ENCODE results near the gene LHFPL2.
"Not testable (repeated sequence)": the region's sequence is repeated elsewhere in the genome, so short reads cannot be mapped to it uniquely, and the experiment has no call there.

The LHFPL2 gene, protein sequence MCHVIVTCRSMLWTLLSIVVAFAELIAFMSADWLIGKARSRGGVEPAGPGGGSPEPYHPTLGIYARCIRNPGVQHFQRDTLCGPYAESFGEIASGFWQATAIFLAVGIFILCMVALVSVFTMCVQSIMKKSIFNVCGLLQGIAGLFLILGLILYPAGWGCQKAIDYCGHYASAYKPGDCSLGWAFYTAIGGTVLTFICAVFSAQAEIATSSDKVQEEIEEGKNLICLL

DNA sequence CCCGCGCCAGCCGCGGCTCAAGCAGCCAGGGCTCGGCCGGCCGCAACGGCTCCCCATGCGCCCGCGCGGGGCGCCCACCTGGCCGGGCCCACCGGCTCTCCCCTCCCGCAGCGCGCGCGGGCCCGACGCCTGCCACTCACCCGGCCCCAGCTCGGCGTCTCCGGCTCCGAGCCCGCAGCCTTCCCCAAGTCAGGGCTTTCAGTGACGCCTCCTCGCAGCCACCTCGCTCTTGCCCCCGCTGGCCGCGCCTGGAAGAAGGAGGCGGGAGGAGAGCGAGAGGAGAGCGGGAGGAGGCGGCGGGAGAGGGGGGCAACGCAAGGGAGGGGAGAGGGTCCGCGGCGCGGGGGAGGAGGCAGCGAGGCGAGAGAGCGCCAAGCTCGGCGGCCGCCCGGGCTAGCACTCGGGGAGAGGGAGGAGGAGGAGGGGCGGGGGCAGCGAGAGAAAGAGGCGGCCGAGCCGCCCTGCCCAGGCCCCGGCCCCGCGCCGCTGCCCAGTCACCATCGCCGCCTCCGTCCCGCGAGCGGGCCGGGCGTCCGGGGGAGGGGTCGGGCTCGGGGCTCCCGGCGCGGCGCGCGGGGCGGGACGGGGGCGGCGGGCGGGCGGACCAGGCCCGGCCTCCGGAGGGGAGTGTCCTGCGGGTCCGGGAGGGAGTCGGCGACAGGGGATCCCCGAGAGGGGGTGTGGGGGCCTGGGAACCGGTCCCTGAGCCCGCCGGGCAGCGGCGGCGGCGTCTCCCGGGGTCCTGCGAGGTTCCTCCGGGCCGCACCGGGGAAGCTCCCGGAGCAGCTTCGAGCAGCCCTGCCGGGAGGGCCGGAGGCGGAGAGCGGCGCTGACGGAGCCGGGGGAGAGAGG is at the start of gene LHFPL2:
Gene LHFPL2, minus strand, starts transcription at position 414 of the 852 bp plus-strand sequence. CDS start 138,559 bp downstream, outside the sequence.
- TF ChIP-seq CTCF (IDR thresholded peaks at IDR 0.05): no peak
- H3K27me3 ChIP-seq: peaks cover 92% of the 10 kb centered on the region
- H3K36me3 ChIP-seq: no peaks in the 10 kb centered on the region
- H3K9me3 ChIP-seq: no peaks in the 10 kb centered on the region
- peak within 1 kb of the TSS; percentile 56 to 62 for H3K4me3 ChIP-seq (ENCODE audit: low read depth in 1 of 2, low read length in 1 of 2)
- peaks cover 15 to 18% of the 10 kb centered on the region in 2 experiments for H3K4me1 ChIP-seq (ENCODE audit: control insufficient read depth in 1 of 2, insufficient read depth in 1 of 2, low read depth in 1 of 2, low read length in 1 of 2)
- H3K27ac ChIP-seq: no peak within 1 kb of the TSS

GRCh38 chr5:78696637-78697036 is 48.1 kb upstream of the LHFPL2 start:
- Histone ChIP-seq H3K27me3 (no peaks in the 10 kb centered on the region), H3K4me1 (ENCODE audit: control insufficient read depth in 1 of 2, insufficient read depth in 1 of 2, low read depth in 1 of 2, low read length in 1 of 2) (peaks cover 12 to 14% of the 10 kb centered on the region in 2 experiments), H3K36me3 (no peaks in the 10 kb centered on the region), H3K27ac (no peak overlapping the region), H3K4me3 (ENCODE audit: low read depth in 1 of 2, low read length in 1 of 2) (no peak overlapping the region), H3K9me3 (no peaks in the 10 kb centered on the region)
- TF ChIP-seq CTCF (IDR thresholded peaks at IDR 0.05): no peak

DNA sequence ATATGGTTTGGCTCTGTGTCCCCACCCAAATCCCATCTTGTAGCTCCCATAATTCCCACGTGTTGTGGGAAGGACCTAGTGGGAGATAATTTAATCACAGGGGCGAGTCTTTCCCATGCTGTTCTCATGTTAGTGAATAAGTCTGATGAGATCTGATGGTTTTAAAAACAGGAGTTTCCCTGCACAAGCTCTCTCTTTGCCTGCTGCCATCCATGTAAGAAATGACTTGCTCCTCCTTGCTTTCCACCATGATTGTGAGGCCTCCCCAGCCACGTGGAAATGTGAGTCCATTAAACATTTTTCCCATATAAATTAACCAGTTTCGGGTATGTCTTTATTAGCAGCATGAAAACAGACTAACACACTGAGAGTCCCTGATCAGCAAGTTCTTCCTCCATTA is 47.5 kb upstream of the LHFPL2 start:
- not testable (repeated sequence) for H3K4me3 ChIP-seq (ENCODE audit: low read depth in 1 of 2, low read length in 1 of 2); H3K27me3 ChIP-seq; H3K27ac ChIP-seq; H3K4me1 ChIP-seq (ENCODE audit: control insufficient read depth in 1 of 2, insufficient read depth in 1 of 2, low read depth in 1 of 2, low read length in 1 of 2); H3K9me3 ChIP-seq; H3K36me3 ChIP-seq

GRCh38 chr5:78693339-78693738 is 44.8 kb upstream of the LHFPL2 start:
- H3K27ac ChIP-seq: no peak overlapping the region
- H3K36me3 ChIP-seq: no peaks in the 10 kb centered on the region
- TF ChIP-seq CTCF (IDR thresholded peaks at IDR 0.05): no peak
- no peaks in the 10 kb centered on the region for H3K4me1 ChIP-seq (ENCODE audit: control insufficient read depth in 1 of 2, insufficient read depth in 1 of 2, low read depth in 1 of 2, low read length in 1 of 2)
- no peaks in the 10 kb centered on the region for H3K9me3 ChIP-seq
- no peaks in the 10 kb centered on the region for H3K27me3 ChIP-seq
- no peak overlapping the region for H3K4me3 ChIP-seq (ENCODE audit: low read depth in 1 of 2, low read length in 1 of 2)

DNA sequence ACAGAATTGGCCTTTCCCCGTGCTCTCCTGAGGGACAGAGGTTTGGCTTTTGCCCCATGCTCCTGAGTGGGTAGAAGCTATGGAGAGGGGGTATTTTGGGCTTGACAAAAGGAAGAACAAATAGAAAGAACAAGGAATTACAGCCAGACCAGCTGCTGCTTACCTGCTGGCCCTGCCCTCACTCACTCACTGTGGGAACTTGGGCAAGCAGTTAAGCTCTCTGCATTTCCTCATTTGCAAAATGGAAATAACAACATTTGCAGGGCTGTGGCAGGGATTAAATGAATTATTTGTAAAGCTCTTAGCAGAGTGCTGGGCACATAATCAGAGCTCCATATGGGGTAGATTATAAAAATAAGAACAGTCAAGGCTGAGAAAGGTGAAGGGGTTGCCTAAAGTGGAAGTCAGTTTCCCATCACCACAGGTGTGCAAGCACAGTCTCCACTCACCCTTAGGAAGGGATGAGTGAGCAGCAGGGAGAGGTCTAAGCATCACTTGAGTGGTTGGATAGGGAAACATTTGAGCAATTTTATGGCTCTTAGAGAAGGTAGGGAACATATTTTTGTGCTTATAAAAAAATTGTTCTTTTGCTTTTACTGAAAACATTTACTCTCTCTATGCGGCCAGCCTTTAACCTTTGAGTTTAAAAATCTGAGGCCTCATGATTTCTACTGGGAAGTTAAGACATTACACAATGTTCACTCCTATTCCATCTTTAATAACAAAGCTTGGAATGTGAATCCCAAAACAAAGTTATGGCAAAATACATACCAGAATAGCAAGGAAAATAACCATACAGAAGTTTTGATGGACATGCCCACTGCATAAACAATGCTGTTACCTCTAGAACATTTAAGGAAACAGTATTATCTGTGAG is 42.8 kb upstream of the LHFPL2 start:
- Histone ChIP-seq H3K27me3 (no peaks in the 10 kb centered on the region), H3K4me1 (ENCODE audit: control insufficient read depth in 1 of 2, insufficient read depth in 1 of 2, low read depth in 1 of 2, low read length in 1 of 2) (no peaks in the 10 kb centered on the region), H3K36me3 (no peaks in the 10 kb centered on the region), H3K27ac (no peak overlapping the region), H3K9me3 (no peaks in the 10 kb centered on the region), H3K4me3 (ENCODE audit: low read depth in 1 of 2, low read length in 1 of 2) (no peak overlapping the region)
- no peak for TF ChIP-seq CTCF (IDR thresholded peaks at IDR 0.05)
